GM04503 (cell line): Measurements from ENCODE around the gene CREB5.

Experiments used
- DNase-seq: peaks from one replicate; pipeline ENCODE4 v3.0.0-alpha.2; 2012; ENCODE audit warnings: low read depth

Gene CREB5

DNA sequence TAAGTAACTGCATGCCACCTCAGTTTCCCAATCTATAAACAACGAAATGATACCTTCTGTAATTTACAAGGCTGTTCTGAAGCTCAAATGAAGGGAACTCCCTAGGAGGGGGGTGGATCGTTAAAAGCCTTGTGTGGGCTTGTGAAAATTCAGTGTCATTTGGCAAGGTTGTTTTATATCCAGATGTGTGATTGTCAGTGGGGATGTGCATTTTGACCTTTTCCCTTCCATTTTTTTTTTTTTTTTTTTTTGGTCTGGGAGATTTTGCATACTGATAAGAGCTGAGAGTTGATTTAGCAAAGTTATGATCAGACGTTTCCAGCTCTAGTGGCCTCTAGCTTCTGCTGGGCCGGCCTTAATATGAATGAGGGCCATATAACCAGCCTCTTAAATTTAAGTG lies 22.8 kb downstream of the CREB5 start:
- DNase-seq: no peak

DNA sequence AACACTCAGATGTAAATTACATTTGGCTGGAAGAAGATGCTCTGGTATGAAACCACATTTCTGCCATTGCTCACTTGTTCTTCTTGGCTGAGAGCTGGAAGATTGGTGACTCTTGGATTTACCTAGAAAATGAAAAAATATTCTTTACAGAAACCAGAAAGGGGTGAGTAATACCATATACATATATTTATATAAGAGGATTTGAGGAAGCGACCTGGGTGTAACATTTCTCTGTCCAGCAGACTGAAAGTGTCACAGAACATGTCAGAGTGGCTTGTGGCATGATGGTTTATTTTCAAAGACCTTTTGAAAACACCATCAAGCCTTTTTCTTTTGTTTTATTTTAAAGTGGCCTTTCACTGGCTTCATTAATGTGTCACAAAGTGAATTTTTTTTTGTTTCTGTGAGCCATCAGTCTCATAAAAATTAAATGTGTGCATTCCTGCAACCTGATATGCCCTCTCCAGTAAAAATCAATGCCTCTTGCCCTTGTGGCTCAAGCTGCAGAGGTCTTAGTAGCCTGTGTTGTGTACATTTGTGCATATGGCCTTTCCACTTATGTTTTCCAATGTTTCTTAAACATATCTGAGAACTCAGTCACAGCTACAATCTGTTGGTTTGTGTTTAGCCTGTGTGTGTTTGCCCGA lies 23.5 kb downstream of the CREB5 start:
- DNase-seq: no peak

GRCh38 chr7:28440055-28440601 lies 27.8 kb downstream of the CREB5 start:
- DNase-seq: no peak

DNA sequence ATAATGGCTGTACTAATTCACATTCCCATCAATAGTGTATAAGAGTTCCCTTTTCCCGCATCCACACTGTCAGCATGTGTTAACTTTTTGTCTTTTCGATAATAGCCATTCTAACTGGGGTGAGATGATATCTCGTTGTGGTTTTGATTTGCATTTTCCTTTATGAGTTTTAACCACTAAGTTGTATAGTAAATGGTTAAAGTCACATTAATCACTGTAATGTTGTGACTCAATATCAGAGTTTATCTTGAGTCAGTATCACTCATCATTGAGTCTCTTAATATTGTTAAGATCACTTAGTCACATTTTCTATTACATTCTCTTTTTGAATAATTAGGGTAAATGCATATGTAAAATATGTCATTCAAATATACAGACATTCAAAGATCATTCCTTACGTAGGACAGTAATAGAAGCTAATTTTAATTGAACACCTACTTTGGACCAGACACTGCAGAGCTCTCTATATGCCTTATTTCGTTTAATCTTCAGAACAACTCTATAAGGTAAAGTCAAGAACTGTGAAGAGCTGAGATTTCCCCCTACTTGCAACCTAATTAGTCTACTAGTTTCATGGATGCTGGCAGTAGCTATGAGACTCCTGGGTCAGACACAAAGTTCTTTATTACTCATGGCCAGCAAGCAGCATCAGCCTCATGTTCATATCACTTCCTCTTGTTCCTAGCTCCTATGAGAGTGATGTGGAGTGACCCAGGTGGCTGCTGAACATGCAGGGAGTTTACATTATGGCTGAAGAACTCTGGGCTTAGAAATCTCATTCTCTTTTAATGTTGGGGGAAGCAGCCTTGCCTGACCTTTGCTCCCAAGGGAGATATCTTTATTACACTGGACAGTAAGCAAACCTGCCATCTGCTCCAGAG lies 30.5 kb downstream of the CREB5 start:
- DNase-seq: no peak

GRCh38 chr7:28446131-28446530 lies 33.8 kb downstream of the CREB5 start:
- no peak for DNase-seq

- DNase-seq: no peak
Measured at GRCh38 chr7:28447071-28447470, 34.8 kb downstream of the CREB5 start.

- DNase-seq: no peak
Measured at GRCh38 chr7:28448708-28449107, 36.4 kb downstream of the CREB5 start.

DNA sequence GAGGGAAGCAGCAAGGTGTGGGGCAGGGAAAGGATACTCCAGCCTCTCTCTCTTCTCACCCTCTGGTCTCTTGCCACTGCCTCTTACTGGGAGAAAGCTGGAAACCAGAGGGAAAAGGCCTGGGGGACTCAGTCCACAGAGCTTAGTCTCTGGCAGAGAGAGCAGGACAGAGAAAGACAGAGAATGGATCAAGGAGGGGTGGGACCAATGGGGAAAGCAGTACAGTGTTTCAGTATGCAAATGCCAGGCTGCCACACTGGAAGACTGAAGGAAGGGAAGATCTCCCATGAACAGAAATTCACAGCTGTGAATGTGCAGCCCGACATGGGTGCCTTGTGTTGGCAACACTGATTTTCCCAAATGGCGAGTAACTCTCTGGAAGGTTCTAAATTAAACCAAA lies 40.4 kb downstream of the CREB5 start:
- no peak for DNase-seq

- DNase-seq: no peak
Measured at GRCh38 chr7:28455486-28455885, 43.2 kb downstream of the CREB5 start.

DNA sequence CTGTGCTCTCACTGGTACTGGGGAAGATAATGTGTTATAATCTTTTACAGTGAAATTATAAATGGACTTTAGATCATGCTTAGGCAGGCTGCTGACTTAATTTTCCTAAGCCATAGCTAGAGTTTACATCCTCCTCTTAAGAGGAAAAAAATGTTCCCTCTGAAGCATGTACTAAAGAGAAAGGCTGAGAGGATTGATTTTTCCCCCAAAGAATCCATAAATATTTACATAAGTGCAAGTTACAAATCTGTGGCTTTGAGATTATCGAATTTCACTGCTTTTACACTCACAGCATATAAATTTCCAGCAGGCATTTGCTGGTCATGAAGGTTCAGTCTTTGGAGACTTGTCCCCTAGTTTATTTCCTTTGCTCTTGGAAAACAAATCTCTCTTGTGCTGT lies 43.7 kb downstream of the CREB5 start:
- no peak for DNase-seq

DNA sequence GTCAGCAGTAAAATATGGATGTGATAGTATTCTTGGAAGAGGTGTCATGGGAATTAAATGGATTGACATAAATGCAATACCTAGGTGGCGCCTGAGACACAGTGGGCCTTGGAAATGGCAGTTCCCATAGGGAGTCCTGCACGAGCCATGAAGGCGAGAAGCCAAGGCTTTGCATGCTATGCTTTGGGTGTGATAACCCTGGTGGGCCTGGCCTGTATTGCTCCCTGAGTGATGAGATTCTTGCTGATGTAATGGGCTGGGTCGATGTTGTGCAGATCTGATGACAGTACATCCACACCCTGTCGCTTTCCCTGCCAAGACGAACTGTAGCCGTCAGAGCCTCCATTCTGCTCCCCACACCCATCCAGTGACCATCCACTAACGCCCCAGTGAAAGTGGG lies 46.4 kb downstream of the CREB5 start:
- DNase-seq: no peak

- no peak for DNase-seq
Measured at GRCh38 chr7:28459306-28459705, 47.0 kb downstream of the CREB5 start.

DNA sequence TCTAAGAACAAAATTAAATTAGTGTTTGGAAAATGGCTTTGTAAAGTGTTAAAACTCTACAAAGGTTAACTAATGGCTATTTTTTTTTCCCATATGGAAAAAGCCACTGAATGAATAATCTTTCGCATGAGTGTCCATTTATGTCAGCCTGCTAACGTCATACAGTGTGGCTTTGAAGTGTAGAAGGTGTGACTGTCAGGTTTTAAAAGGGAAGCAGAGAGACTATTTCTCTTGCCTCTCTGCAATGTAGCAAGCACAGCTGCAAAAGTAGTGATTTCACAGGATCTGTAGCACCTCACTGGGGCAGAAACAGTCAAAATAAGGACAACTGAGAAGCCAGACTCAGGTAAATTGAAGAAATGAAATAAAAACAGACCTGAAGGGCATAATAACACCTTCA lies 53.4 kb downstream of the CREB5 start:
- no peak for DNase-seq

DNA sequence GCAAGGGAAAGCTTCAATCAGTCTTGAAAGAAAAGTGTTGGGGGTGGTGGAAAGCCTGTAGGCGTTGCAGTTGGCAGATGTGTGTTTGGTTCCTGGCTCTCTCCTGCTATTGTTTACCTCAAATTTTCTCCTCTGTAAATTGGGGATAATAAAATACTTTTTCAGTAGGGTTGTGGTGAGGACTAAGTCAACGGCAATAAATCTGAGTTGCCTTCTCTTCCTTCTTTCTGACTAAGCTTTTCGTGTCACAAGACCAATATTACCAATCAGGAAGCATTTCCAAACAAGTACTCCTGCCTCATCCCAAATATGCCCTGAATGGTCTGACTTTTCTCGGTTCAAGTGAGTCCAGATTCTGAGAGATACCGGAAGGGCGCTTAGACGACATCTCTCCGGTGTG lies 54.0 kb downstream of the CREB5 start:
- no peak for DNase-seq

DNA sequence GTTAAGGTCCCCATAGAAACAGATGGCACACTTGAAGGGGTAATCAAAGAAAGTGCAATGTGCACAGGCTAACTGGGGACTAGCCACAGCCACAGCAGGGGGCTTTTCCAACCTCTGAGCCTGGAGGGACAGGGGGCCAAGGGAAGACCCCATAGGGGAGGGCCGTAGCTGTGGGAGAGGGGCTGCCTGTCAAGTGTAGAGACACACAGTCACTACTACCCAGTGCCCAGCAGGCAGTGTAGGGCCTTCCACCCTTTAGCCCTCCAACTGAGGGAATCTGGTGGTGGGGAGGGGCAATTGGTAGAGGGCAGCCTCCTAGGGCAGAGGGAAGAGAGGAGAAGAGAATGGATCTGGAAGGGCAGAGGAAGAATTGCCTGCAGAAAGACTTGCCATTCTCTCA lies 54.6 kb downstream of the CREB5 start:
- no peak for DNase-seq

DNA sequence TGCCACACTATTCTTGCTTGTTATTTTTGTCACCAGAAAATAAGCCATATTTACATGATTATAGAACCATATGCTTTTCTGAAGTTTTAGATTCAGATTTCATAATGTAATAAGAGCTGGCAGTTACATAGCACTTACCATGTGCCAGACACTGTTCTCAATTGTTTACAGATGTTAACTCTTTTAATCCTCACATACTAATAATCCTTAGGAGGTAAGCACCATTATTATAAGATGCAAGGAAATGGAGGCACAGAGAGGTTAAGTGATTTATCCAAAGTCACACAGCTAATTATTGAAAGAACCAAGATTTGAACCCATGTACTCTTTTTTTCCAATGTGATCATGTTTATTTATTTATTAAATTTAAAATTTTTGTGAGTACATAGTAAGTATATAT lies 57.2 kb downstream of the CREB5 start:
- no peak for DNase-seq

- no peak for DNase-seq
Measured at GRCh38 chr7:28470344-28470743, 58.0 kb downstream of the CREB5 start.

- DNase-seq: no peak
Measured at GRCh38 chr7:28472332-28472731, 60.0 kb downstream of the CREB5 start.

DNA sequence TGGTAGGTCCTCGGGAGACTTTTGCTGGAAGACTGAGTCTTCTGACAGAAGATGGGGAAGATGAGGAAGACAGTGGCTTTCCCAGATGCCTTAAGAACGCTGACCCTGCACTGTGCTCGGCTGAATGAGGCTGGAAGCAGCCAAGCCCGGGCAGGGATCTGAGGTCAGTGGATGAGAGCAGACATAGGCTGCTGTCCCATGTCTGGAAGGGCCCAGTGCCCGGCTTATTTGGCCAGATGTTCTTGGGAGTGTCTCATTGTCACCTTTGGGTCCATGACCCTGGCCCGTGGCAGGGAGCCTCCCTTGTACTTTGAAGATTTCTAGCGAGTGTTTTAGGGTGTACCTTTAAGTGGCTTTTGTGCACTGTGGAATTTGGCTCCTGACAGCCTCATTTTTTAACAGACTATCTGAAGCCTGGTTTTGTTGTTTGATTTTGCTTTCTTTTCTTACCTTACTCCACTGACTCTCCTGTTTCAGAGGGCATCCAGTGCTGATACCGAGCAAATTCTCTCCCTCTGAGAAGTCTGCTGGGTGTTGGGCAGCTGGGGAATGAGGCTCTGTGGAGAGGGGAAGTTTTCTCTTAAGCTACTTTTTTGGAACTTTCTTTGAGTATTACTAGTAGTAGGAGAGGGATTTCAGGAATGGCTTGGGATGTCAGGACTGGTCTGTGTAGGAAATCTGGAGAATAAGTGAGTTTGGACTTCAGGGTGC lies 61.4 kb downstream of the CREB5 start:
- DNase-seq: no peak

DNA sequence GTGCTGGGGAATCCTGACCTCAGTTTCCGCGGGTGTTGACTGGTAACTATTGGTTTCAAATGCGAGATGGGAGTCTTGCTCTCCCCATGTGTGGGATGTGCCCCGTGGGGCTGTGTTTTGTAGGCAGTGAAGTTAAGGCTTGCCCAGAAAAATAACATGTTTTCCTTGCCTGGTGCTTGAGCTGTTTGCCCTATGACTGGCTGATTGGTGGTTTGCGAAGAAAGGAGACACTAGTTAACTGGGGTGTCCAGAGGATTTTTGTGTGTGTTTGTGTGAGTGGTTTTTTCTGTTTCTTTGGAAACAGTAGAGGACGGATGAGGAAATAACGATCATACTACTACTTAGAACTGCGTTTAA lies 61.9 kb downstream of the CREB5 start:
- no peak for DNase-seq

DNA sequence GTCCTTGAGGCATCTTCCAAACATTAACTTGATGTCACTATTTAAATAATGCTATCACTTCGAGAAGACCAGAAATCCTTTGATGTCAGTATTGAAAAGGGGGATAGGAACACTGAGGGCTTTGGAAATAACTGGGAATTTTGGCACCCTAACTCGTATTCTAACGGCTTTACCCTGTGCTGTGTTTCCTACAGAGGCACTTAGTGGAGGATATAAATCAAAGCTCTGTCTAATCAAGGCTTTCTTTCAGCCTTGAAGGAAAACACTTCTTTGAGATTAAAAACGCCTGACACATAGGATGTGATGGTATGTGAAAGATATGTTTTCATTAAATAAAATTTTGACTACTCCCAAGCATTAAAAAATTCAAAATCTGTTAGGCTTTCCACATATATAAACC lies 62.3 kb downstream of the CREB5 start:
- no peak for DNase-seq

DNA sequence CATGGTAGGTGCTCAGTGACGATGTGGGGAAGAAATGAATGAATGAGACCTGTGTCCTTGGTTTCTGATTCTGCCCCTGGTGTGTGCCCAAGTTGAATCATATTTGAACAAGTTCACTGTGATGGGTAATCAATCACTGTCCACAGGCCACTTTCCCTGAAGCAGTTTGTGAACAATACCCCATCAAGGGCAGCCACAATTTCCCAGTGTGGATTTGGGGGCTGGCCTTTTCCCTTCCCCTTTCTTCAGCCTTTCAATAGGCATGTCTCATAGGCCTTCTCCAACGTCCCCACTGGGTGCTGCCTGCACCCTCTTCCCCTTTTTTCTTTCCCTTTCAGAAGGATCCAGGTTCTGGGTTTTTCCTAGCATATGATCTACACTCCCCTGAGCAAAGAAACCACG lies 64.7 kb downstream of the CREB5 start:
- no peak for DNase-seq

- no peak for DNase-seq
Measured at GRCh38 chr7:28478656-28479055, 66.3 kb downstream of the CREB5 start.
